ENCODE results near the gene MARS2.

DNA sequence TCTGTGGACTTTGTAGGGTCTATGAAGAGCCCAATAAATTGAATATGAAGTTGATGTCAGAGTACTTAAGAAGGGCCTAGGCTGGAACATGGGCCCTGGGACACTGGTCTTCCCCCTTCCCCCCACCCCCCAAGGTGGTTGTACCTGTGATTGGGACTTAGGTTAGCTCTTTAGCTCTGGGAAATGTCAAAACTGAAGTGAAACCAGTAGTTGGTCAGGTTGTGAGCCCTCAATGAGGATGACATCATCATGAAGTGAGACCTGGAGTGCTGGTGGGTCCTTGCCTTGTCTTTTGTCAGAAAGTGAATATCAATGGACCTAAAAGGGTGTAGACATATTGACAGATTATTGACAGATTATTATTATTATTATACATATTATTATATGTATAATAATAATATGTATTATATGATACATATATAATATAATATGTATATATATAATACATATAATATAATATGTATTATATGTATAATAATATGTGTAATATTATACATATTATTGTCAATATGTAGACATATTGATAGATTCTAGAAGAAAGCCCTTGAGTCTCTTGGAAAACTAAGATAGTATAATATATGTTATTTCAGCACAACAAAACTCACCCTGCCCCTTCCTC is 5.4 kb downstream of the MARS2 start:
- no peak for TF ChIP-seq POLR2A (IDR thresholded peaks at IDR 0.05; ENCODE audit: low read length)
- TF ChIP-seq GATA1 (IDR thresholded peaks at IDR 0.05; ENCODE audit: low read depth, low read length): no peak
